ENCODE measurements around the gene SPDEF.

SPDEF gene

DNA sequence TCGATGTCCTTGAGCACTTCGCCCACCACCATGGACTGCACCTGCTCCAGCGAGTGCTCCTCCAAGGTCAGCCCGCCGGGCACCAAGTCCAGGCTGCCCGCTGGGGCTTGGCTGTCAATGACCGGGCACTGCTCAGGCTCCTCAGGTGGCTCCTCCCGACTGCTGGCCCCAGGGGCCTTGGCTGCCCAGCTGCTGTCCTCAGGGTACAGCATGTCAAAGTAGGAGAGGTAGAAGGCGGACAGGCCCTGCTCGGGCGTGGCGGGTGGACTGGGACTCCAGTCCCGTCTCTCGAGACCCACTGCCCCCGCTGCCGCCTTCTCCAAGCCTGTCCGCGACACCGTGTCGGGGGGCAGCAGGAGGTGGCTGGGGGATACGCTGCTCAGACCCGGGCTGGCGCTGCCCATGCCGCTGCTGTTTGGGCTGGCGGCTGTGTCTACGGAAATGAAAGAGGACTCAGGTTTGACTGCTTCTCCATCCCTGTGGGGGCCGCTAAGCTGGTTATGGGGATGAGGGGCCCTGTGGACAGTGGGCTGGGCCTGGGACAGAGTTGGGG lies 12.0 kb downstream of the SPDEF start:
- Histone ChIP-seq H3K36me3 (ENCODE audit: low read depth) (no peaks in the 10 kb centered on the region), H3K4me3 (ENCODE audit: severe bottlenecking) (no peak overlapping the region), H3K27ac (ENCODE audit: poor library complexity, severe bottlenecking) (peak overlapping the region; percentile 22), H3K9me3 (ENCODE audit: severe bottlenecking) (no peaks in the 10 kb centered on the region), H3K27me3 (ENCODE audit: insufficient read depth, poor library complexity, severe bottlenecking) (no peaks in the 10 kb centered on the region), H3K4me1 (ENCODE audit: insufficient read depth, poor library complexity, severe bottlenecking) (peaks cover 10% of the 10 kb centered on the region)
- DNase-seq (ENCODE audit: low spot score) (no peak), ATAC-seq (ENCODE audit: low read depth) (no peak)
- TF ChIP-seq, protein P1, sequence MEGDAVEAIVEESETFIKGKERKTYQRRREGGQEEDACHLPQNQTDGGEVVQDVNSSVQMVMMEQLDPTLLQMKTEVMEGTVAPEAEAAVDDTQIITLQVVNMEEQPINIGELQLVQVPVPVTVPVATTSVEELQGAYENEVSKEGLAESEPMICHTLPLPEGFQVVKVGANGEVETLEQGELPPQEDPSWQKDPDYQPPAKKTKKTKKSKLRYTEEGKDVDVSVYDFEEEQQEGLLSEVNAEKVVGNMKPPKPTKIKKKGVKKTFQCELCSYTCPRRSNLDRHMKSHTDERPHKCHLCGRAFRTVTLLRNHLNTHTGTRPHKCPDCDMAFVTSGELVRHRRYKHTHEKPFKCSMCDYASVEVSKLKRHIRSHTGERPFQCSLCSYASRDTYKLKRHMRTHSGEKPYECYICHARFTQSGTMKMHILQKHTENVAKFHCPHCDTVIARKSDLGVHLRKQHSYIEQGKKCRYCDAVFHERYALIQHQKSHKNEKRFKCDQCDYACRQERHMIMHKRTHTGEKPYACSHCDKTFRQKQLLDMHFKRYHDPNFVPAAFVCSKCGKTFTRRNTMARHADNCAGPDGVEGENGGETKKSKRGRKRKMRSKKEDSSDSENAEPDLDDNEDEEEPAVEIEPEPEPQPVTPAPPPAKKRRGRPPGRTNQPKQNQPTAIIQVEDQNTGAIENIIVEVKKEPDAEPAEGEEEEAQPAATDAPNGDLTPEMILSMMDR (IDR thresholded peaks at IDR 0.05; ENCODE audit: poor library complexity, severe bottlenecking), result no peak

DNA sequence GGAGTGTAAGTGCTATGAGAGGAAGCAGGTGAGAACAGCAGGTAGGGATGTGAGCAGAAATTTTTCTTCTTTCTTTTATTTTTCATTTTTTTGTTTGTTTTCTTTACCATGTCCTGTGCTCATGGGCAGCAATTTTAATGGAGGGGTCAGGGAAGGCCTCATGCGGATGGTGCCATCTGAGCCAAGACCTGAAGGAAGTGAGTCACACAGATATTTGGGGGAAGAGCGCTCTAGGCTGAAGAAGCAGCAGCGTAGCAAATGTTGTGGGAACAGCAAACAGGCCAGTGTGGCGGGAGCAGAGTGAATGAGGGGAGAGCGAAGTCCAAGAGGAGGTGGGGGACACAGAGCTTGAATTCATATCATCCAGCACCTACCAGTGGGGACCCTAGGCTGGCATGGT lies 12.7 kb downstream of the SPDEF start:
- H3K4me1 ChIP-seq (ENCODE audit: insufficient read depth, poor library complexity, severe bottlenecking), result peaks cover 9% of the 10 kb centered on the region
- H3K27ac ChIP-seq (ENCODE audit: poor library complexity, severe bottlenecking), result peak overlapping the region; percentile 22
- DNase-seq (ENCODE audit: low spot score) (no peak), ATAC-seq (ENCODE audit: low read depth) (peak; percentile 66)
- no peaks in the 10 kb centered on the region for H3K27me3 ChIP-seq (ENCODE audit: insufficient read depth, poor library complexity, severe bottlenecking)
- H3K9me3 ChIP-seq (ENCODE audit: severe bottlenecking), result no peaks in the 10 kb centered on the region
- no peaks in the 10 kb centered on the region for H3K36me3 ChIP-seq (ENCODE audit: low read depth)
- TF ChIP-seq, protein P1 (IDR thresholded peaks at IDR 0.05; ENCODE audit: poor library complexity, severe bottlenecking), result no peak
- H3K4me3 ChIP-seq (ENCODE audit: severe bottlenecking), result no peak overlapping the region

DNA sequence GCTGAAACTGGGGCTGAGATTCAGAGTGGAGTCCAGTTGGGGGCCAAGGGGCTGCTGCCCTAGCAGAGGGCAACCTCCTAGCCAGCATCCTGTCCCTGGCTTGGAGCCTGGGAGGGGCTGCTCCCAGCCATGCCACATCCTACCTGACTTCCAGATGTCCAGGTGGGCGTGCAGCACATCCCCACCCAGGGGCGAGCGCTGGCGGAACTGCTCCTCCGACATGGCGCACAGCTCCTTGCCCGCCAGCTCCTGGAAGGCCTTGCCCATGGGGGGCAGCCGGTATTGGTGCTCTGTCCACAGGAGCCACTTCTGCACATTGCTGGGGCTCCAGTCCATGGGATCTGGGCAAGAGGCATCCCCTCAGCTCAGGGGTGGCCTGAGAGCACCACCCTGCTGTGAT lies 15.3 kb downstream of the SPDEF start:
- no peaks in the 10 kb centered on the region for H3K9me3 ChIP-seq (ENCODE audit: severe bottlenecking)
- H3K4me1 ChIP-seq (ENCODE audit: insufficient read depth, poor library complexity, severe bottlenecking), result peaks cover 9% of the 10 kb centered on the region
- TF ChIP-seq, protein P1 (IDR thresholded peaks at IDR 0.05; ENCODE audit: poor library complexity, severe bottlenecking), result no peak
- no peak overlapping the region for H3K27ac ChIP-seq (ENCODE audit: poor library complexity, severe bottlenecking)
- no peak for DNase-seq (ENCODE audit: low spot score)
- no peak for ATAC-seq (ENCODE audit: low read depth)
- H3K27me3 ChIP-seq (ENCODE audit: insufficient read depth, poor library complexity, severe bottlenecking), result no peaks in the 10 kb centered on the region
- no peak overlapping the region for H3K4me3 ChIP-seq (ENCODE audit: severe bottlenecking)
- H3K36me3 ChIP-seq (ENCODE audit: low read depth), result no peaks in the 10 kb centered on the region

DNA sequence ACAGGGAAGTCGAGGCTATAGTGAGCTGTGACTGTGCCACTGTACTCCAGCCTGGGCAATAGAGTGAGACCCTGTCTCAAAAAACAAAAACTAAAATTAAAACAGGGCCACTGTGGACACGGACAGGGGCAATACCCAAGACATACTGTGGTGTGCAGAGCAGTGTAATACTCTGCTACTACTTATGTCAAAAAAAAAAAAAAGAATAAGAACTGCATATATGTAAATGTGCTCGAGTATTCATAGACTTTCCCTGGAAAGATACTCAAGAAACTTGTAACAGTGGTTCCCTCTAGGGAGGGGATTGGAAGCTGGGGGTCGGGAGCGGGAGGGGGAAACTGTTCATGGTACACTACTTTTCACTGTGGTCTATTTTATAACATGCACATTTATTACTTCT lies 15.9 kb downstream of the SPDEF start:
- TF ChIP-seq, protein P1 (IDR thresholded peaks at IDR 0.05; ENCODE audit: poor library complexity, severe bottlenecking), result no peak
- Histone ChIP-seq H3K4me3 (ENCODE audit: severe bottlenecking) (no peak overlapping the region), H3K9me3 (ENCODE audit: severe bottlenecking) (no peaks in the 10 kb centered on the region), H3K27ac (ENCODE audit: poor library complexity, severe bottlenecking) (no peak overlapping the region), H3K4me1 (ENCODE audit: insufficient read depth, poor library complexity, severe bottlenecking) (peaks cover 9% of the 10 kb centered on the region), H3K36me3 (ENCODE audit: low read depth) (no peaks in the 10 kb centered on the region), H3K27me3 (ENCODE audit: insufficient read depth, poor library complexity, severe bottlenecking) (no peaks in the 10 kb centered on the region)
- no peak for ATAC-seq (ENCODE audit: low read depth)
- DNase-seq (ENCODE audit: low spot score), result no peak

DNA sequence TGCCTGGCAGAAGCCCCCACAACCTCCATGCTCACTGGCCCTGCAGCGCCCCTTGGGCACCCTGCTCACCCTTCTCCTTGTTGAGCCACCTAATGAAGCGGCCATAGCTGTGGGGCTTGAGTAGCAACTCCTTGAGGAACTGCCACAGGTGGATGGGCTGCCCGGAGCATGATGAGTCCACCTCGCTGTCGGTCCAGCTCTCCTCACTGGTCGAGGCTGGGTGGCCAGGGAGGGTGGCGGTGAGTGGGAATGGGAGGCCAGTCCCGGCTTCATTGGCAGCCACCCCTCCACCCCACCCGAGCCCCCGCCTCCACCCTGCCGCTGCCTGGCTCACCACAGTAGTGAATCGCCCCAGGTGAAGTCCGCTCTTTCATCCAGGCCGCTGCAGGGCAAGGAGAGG lies 16.9 kb downstream of the SPDEF start:
- Histone ChIP-seq H3K4me3 (ENCODE audit: severe bottlenecking) (no peak overlapping the region), H3K4me1 (ENCODE audit: insufficient read depth, poor library complexity, severe bottlenecking) (peaks cover 9% of the 10 kb centered on the region), H3K27me3 (ENCODE audit: insufficient read depth, poor library complexity, severe bottlenecking) (no peaks in the 10 kb centered on the region), H3K9me3 (ENCODE audit: severe bottlenecking) (no peaks in the 10 kb centered on the region), H3K36me3 (ENCODE audit: low read depth) (no peaks in the 10 kb centered on the region), H3K27ac (ENCODE audit: poor library complexity, severe bottlenecking) (no peak overlapping the region)
- TF ChIP-seq, protein P1 (IDR thresholded peaks at IDR 0.05; ENCODE audit: poor library complexity, severe bottlenecking), result no peak
- DNase-seq (ENCODE audit: low spot score) (no peak), ATAC-seq (ENCODE audit: low read depth) (no peak)
